ENCODE measurements around the gene MAG. TPM values are rescaled to one million over a fixed set of nuclear protein-coding genes. Genes with fewer than 3 reads are reported as not detected.

MAG gene
- total RNA-seq, 1 donor from 2014 or later = not detected

GRCh38 chr19:35249848-35250711, 41.9 kb upstream of the MAG start:
- peaks cover 69% of the 10 kb centered on the region for H3K27me3 Mint-ChIP-seq (ENCODE audit: low read depth)
- peaks cover 20% of the 10 kb centered on the region for H3K4me1 Mint-ChIP-seq
- peaks cover 3% of the 10 kb centered on the region for H3K9me3 Mint-ChIP-seq

GRCh38 chr19:35251456-35251855, 40.5 kb upstream of the MAG start:
- H3K9me3 Mint-ChIP-seq = no peaks in the 10 kb centered on the region

More at GRCh38 chr19:35249848-35250711, 41.9 kb upstream of the MAG start:
- no peak for DNase-seq (ENCODE audit: low read depth, low spot score)
- peaks cover 2% of the 10 kb centered on the region for H3K36me3 Mint-ChIP-seq (ENCODE audit: low read depth)
- TF ChIP-seq CTCF (conservative IDR thresholded peaks at IDR 0.05) = no peak
- no peak overlapping the region for H3K4me3 Mint-ChIP-seq
- H3K27ac Mint-ChIP-seq (ENCODE audit: unreplicated experiment) = no peak overlapping the region

GRCh38 chr19:35253316-35254286, 38.4 kb upstream of the MAG start:
- DNase-seq (ENCODE audit: low read depth, low spot score) = no peak

More at GRCh38 chr19:35251456-35251855, 40.5 kb upstream of the MAG start:
- Mint-ChIP-seq H3K27ac (ENCODE audit: unreplicated experiment) (no peak overlapping the region), H3K27me3 (ENCODE audit: low read depth) (peaks cover 57% of the 10 kb centered on the region), H3K4me3 (no peak overlapping the region), H3K36me3 (ENCODE audit: low read depth) (peaks cover 2% of the 10 kb centered on the region), H3K4me1 (peaks cover 24% of the 10 kb centered on the region)
- DNase-seq (ENCODE audit: low read depth, low spot score) = no peak
- TF ChIP-seq CTCF (conservative IDR thresholded peaks at IDR 0.05) = no peak

GRCh38 chr19:35254341-35255297, 37.3 kb upstream of the MAG start:
- TF ChIP-seq CTCF (conservative IDR thresholded peaks at IDR 0.05) = no peak
- H3K9me3 Mint-ChIP-seq = no peaks in the 10 kb centered on the region
- peaks cover under 1% of the 10 kb centered on the region for H3K36me3 Mint-ChIP-seq (ENCODE audit: low read depth)
- no peak overlapping the region for H3K27ac Mint-ChIP-seq (ENCODE audit: unreplicated experiment)
- peaks cover 25% of the 10 kb centered on the region for H3K27me3 Mint-ChIP-seq (ENCODE audit: low read depth)
- H3K4me1 Mint-ChIP-seq = peaks cover 17% of the 10 kb centered on the region
- no peak for DNase-seq (ENCODE audit: low read depth, low spot score)
- H3K4me3 Mint-ChIP-seq = no peak overlapping the region

More at GRCh38 chr19:35253316-35254286, 38.4 kb upstream of the MAG start:
- H3K9me3 Mint-ChIP-seq = no peaks in the 10 kb centered on the region
- H3K4me1 Mint-ChIP-seq = peaks cover 21% of the 10 kb centered on the region
- H3K27ac Mint-ChIP-seq (ENCODE audit: unreplicated experiment) = no peak overlapping the region
- H3K27me3 Mint-ChIP-seq (ENCODE audit: low read depth) = peaks cover 36% of the 10 kb centered on the region
- no peak for TF ChIP-seq CTCF (conservative IDR thresholded peaks at IDR 0.05)
- peaks cover 2% of the 10 kb centered on the region for H3K36me3 Mint-ChIP-seq (ENCODE audit: low read depth)
- H3K4me3 Mint-ChIP-seq = no peak overlapping the region

All from neural crest cell (in vitro differentiated cells).